HG03460 (cell line): Measurements from ENCODE around the gene ZNF620.
"Not testable (repeated sequence)": the region's sequence is repeated elsewhere in the genome, so short reads cannot be mapped to it uniquely, and the experiment has no call there.

Experiments
- ATAC-seq: cut with Tn5 transposase; IDR thresholded peaks from one replicate; pipeline ENCODE4 v1.9.1; 2021; ENCODE audit not compliant: unreplicated experiment

The ZNF620 gene

GRCh38 chr3:40499952-40500351 lies 5.9 kb upstream of the ZNF620 start:
- ATAC-seq, result no peak

DNA sequence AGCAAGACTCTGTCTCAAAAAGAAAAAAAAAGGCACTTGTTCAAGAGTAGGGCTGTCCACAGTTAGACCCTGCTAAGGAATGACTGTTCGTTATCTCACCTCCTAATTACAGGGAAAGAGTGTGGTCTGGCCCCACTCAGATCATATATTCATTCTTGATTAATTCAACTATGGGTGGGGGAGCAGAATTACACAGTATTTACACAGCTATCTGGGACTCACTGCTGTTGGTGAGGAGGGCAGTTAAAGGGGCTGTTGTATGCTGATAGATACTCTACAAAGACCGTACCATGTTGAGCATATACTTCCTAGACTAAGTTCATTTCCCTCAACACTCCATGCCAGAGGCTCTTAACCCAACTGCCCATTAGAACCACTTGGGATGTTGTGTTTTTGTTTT lies 3.8 kb upstream of the ZNF620 start:
- ATAC-seq, result no peak

DNA sequence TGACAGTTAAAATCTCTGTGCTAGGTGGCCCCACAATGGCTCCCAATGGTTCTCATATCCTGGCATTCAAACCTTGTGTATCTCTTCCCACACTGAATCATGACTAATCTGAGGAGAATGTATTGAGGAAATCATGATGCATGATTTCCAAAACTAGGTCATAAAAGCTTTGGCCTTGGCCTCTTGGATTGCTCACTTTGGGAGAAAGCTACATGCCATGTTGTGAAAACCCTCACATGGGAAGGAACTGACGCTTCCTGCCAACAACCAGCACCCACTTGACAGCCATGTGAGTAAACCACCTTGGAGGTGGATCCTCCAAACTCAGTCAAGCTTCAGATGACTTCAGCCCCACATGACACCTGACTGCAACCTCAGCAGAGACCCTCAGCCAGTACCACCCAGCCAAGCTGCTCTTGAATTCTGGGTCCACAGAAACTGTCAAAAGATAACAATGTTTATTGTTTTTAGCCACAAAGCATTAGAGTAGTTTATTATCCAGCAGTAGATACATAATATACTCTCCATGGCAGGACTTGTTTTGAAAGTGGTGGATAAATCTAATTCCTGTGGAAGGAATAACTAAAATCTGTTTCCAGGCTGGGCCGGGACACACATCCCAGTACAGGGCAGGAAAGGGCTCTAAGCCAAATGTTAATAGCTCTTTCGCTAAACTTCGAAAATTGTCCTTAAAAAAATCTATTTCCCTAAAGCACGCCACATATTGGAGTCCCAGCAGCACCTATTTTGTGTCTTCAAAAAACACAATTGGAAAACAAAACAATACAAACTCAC lies 1.0 kb upstream of the ZNF620 start:
- no peak for ATAC-seq

GRCh38 chr3:40511031-40511718 lies 5.3 kb downstream of the ZNF620 start:
- no peak for ATAC-seq

- no peak for ATAC-seq
Measured at GRCh38 chr3:40516201-40516600, 10.4 kb downstream of the ZNF620 start.

DNA sequence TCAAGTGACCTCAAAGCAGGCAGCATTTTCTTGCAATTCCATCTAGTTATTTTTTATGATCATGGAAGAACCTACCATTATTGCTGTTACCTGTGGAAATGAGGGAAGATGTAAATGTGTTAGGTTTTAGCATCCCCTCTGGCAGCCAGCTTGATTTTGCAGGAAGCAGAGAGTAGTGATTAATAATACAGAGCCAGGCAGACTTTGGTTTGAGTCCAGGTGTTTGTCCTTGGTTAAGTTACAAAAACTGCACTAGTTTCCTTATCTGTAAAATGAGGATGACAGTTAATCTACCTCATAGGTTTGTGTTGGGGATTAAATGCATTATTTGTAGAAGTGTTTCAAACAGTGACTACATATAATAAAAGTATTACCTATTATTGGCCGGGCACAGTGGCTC lies 12.2 kb downstream of the ZNF620 start:
- no peak for ATAC-seq

- ATAC-seq, result no peak
Measured at GRCh38 chr3:40518848-40519247, 13.0 kb downstream of the ZNF620 start.

DNA sequence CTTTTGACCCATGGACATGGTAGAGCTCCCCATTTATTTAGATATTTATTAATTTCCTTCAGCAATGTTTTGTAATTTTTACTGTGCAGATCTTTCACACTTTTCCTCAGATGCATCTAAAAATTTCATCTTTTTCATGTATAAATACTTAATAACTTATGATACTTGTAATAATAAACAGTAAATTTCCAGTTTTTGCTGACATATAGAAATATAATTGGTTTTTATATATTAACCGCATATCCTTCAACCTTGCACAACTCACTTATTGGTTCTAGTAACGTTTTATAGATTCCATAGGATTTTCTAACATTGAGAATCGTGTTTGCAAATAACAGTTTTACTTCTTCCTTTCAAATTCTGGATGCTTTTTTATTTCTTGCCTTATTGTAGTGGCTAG lies 15.4 kb downstream of the ZNF620 start:
- no peak for ATAC-seq

- ATAC-seq, result no peak
Measured at GRCh38 chr3:40523781-40524180, 17.9 kb downstream of the ZNF620 start.

DNA sequence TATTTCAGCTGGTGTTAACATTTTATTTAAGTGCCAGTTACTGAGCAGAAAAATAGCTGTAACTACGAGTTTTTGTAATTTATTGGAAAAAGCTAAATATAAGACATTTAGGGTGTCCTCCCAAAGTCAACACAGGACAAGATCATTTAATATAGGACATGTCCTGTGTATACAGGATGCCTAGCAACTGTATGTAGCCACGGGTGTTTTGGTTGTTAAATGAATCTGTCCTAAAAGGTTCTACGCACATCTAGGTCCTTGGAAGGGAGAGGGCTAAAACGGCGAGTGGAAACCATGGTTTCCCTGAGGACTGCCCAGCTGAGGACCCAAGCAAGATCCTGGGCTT lies 18.4 kb downstream of the ZNF620 start:
- ATAC-seq, result peak; percentile 18

GRCh38 chr3:40524568-40525285 lies 18.9 kb downstream of the ZNF620 start, which contains the start of gene ZNF621:
ZNF621 (plus strand) TSS chr3:40524960; CDS start chr3:40525841, 881 bp downstream.
- ATAC-seq, result peak; percentile 96

GRCh38 chr3:40528426-40528825 lies 22.6 kb downstream of the ZNF620 start:
- no peak for ATAC-seq

- ATAC-seq, result no peak
Measured at GRCh38 chr3:40532252-40532651, 26.4 kb downstream of the ZNF620 start.

- ATAC-seq, result no peak
Measured at GRCh38 chr3:40534283-40534682, 28.4 kb downstream of the ZNF620 start.

- ATAC-seq, result no peak
Measured at GRCh38 chr3:40546816-40547215, 41.0 kb downstream of the ZNF620 start.

- ATAC-seq, result no peak
Measured at GRCh38 chr3:40550167-40550566, 44.3 kb downstream of the ZNF620 start.

- no peak for ATAC-seq
Measured at GRCh38 chr3:40557575-40558161, 51.8 kb downstream of the ZNF620 start.

DNA sequence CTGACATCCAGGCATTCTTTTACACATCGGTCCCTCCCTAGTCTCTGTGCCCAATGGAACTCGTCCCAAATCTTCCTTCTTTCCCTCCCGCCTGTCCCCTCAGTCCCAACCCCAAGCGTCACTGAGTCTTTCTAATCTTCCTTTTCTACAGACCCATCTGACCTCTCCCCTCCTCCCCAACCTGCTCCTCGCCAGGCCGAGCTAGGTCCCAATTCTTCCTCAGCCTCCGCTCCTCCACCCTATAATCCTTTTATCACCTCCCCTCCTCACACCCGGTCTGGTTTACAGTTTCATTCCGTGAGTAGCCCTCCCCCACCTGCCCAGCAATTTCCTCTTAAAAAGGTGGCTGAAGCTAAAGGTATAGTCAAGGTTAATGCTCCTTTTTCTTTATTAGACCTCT lies 56.6 kb downstream of the ZNF620 start:
- not testable (repeated sequence) for ATAC-seq

GRCh38 chr3:40565629-40566028 lies 59.8 kb downstream of the ZNF620 start:
- not testable (repeated sequence) for ATAC-seq

- ATAC-seq, result no peak
Measured at GRCh38 chr3:40566694-40567093, 60.9 kb downstream of the ZNF620 start.
